RWPE1 (cell line): Measurements from ENCODE around the gene RAB3A.

Experiments used
- CTCF ChIA-PET: fragments of 350-600 bp; sonication (Branson Sonifier 250); formaldehyde crosslinking; extraction: SDS; loops from one replicate; lab custom pipeline; 2021; lab: Yijun Ruan, JAX
- POLR2A ChIA-PET: fragments of 400-600 bp; formaldehyde crosslinking; extraction: SDS; loops from one replicate; lab custom pipeline; 2020; ENCODE audit warnings: antibody characterized with exemption; ENCODE audit not compliant: low non-redundant PET; lab: Yijun Ruan, JAX
- DNase-seq: peaks from one replicate; pipeline ENCODE4 v3.0.0; 2012; ENCODE audit warnings: low spot score
- H3K27ac ChIP-seq: fragments of 450-650 bp; 2 replicates; pipeline ENCODE4 v1.5.1; 2017
- CTCF ChIP-seq: fragments of 450-650 bp; conservative IDR thresholded peaks from 2 replicates; pipeline ENCODE4 v1.5.1; 2017; ENCODE audit warnings: low read depth, mild to moderate bottlenecking

The RAB3A gene

GRCh38 chr19:18224525-18225354 lies 20.9 kb upstream of the RAB3A start:
- CTCF ChIA-PET, result interaction anchor here (0.7 kb wide), 1 partner anchor 8 kb away, joined by 3 read pairs; no protein-coding TSS in a partner anchor
- POLR2A ChIA-PET, result interaction anchor here (0.5 kb wide), 1 partner anchor 98 kb away, joined by 4 read pairs; no protein-coding TSS in a partner anchor
- no peak for TF ChIP-seq CTCF
- peak overlapping the region; percentile 60 for H3K27ac ChIP-seq
- peak; percentile 98 for DNase-seq

- POLR2A ChIA-PET, result interaction anchor here (0.5 kb wide), 1 partner anchor 98 kb away, joined by 4 read pairs; no protein-coding TSS in a partner anchor
- H3K27ac ChIP-seq, result peak overlapping the region; percentile 60
- CTCF ChIA-PET, result interaction anchor here (0.6 to 0.7 kb wide), 2 partner anchors 9 to 125 kb away, joined by 3 read pairs; no protein-coding TSS in a partner anchor
- DNase-seq, result peak; percentile 55
- TF ChIP-seq CTCF, result no peak
These were observed 20.1 kb upstream of the RAB3A start for GRCh38 chr19:18223860-18224524.

GRCh38 chr19:18221815-18222725 lies 18.2 kb upstream of the RAB3A start:
- TF ChIP-seq CTCF, result no peak
- ChIA-PET CTCF (interaction anchor here (0.6 kb wide), 1 partner anchor 197 kb away, joined by 3 read pairs; the partner anchor contains the start of gene SSBP4), POLR2A (interaction anchor here (0.6 kb wide), 2 partner anchors 112 to 397 kb away, joined by 4 to 11 read pairs; no protein-coding TSS in a partner anchor)
- no peak for DNase-seq
- H3K27ac ChIP-seq, result no peak overlapping the region

DNA sequence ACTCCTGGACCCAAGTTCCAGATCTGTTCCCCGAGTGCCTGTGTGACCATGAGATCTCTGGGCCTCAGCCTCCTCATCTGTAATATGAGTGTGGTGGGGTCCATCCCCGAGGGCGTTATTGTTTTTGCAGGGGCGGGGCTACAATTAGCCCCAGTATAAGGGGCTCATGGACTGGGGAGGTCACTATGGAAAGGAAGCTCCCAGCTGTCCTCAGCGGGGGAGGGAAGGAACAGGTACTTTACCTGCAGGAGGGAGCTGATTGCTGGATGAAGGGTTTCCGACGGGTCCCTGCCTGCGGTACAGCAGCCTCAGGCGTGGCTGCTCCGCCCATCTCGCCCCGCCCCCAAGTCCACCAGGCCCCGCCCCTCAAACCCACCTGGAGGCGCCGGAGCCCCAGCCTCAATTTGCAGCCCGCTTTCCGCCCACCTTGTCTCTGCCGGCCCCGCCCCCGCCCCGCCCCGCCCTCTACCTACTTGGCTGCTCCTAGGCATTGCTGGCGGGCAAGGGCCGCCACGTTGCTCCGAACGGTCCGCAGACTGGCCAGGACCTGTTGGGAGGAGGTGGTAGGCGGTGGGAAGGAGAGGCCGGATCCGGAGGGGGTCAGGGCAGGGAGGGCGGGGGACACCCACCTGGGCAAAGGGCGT lies 16.9 kb upstream of the RAB3A start:
- ChIA-PET POLR2A (no interaction called here), CTCF (interaction anchor here (1.1 kb wide), 1 partner anchor 12 kb away, joined by 5 read pairs; no protein-coding TSS in a partner anchor)
- TF ChIP-seq CTCF, result no peak
- H3K27ac ChIP-seq, result no peak overlapping the region
- DNase-seq, result peak; percentile 36

DNA sequence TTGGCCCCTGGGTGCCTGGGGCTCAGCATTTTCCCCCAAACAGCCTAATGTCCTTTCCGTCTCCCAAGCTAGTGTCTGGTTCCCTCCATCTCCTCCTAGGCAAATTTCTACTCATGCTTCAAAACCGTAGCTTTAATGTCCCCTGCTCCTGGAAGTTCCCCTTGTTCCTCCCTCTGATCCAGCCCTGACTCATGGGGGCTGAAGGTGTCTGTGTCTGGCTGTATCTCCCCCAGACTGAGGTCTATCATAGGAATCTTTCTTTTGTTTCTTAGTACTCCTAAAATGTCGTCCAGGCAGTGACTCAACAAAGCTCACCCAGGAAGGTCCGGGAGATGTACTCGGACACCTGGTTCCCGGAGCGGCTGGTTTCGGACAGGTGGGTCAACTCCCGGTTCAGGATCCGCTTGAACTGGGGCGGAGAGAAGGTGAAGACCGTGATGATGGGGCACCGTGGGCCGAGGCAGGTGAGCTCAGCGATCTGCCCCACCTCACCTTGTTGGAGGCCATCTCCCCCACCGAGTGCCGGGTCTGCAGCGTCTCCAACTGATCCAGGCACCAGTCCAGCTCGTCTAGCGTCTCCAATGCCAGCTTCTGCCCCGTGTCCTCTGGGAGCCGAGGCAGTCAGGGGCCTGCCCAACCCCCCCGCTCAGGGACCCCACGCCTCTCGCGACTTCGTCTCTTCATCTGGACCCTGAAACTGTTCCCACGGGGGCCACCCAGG lies 16.2 kb upstream of the RAB3A start:
- ChIA-PET CTCF (interaction anchor here (0.5 to 1.1 kb wide), 5 partner anchors 12 to 52 kb away, joined by 3 to 10 read pairs (median 3); no protein-coding TSS in a partner anchor), POLR2A (no interaction called here)
- no peak for DNase-seq
- TF ChIP-seq CTCF, result no peak
- H3K27ac ChIP-seq, result no peak overlapping the region
